GM19351 (cell line): ENCODE results near the gene TGFBI.

ENCODE experiments used
- ATAC-seq: cut with Tn5 transposase; IDR thresholded peaks from one replicate; pipeline ENCODE4 v1.9.1; 2021; ENCODE audit warnings: mild to moderate bottlenecking, moderate library complexity; ENCODE audit not compliant: unreplicated experiment

The TGFBI gene

DNA sequence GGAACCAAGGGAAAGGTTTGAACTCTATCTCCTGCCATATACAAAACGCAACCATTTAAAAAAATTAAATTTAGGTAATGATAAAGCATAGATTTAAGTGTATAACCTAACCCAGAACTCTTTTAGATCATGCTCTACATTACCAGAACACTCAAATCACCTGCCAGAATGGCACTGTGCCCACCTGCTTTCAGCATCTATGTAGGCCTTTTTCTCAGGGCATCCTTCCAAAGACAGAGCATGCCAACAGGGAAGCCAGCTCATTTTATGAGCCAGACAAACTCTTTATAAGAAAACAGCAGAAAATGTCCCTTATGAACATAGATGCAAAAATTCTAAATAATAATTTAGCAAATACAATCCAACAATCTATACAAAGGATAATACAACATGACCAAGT lies 55.9 kb downstream of the TGFBI start:
- no peak for ATAC-seq

DNA sequence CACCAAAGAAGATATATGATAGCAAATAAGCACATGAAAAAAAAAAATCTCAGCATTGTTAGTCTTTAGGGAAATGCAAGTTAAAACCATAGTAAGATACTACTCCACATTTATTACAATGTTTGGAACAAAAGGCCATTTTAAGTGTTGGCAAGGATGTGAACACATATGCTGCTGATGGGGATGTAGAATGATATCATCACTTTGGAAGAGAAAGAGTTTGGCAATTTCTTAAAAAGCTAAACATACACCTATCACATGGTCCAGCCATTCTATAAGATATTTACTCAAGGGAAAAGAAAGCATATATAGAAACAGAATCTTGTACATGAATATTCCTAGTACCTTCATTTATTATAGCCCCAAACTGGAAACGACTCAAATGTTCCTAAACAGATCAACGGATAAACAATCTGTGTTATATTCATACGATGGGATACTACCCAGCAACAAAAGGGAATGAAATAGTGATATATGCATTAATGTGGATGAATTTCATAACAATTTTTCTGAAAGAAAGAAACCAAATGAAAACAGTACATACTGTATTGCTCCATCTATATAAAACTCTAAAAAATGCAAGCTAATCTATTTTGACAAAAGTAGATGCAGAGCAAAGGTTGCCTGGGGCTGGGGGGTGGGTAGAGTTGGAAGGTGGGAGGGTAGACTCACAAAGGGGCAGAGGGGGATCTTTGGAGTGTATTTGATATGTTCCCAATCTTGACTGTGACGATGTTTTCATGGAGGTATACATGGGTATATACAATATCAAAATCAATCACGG lies 58.2 kb downstream of the TGFBI start:
- ATAC-seq: no peak

DNA sequence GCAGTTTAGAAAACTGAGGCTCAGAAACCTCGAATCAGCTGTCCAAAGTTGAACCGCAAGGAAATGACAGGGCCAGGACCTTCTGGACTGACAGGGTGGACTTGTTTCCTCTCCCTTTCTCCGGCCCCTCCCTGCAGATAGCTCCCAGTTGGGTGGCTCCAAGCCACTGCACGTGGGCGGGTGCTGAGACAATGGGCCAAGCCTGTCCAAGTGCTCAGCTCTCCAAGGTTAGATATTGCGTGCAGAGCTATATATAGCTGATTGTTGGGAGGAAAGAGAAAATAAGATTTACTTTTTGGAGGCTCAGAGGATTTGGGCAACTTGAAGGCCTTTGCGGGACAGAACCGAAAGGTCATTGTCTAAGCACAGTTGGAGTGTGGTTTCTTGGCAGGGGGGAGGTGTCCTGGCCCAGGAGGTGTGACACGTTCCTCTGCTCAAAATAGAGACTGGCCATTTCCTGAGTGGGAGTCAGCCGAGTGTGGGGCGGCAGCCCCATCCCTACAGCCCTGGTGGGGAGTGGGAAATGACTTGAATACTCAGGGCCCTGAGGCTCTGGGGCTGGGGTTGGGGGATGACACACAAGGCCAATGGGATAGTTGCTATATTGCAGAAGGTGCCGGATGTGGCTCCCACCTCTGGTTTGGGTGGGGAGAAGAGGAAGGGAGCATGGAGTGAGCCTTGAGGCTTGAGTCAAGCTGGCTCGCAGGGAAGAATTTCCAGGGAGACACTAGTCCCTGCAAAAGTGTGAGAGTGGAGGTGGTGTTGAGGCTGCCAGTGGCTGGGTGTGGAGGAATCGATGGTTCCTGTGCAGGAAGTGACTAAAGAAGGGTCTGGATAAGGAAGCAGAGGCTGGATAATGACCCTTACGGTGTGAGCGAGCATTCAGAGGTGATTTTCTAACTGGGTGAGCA lies 59.4 kb downstream of the TGFBI start:
- ATAC-seq: no peak

DNA sequence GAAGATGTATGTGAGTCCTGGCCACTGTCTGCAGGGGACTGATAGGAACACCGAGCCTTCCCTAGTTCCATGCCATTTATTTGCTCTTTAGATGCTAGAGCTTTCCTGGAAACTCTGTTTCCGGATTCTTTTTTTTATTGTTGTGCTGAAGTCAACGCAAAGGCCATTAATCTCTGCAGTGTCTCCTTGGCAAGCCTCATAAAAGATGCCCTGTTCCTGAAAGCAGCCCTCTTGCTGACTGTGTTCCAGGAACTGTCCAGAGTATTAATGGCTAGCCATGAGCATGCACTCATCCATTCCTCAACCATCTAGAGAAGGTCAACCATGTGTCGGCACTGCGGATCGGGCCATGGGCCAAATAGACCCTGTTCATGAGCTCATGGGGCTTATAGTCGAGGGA lies 61.0 kb downstream of the TGFBI start:
- no peak for ATAC-seq

DNA sequence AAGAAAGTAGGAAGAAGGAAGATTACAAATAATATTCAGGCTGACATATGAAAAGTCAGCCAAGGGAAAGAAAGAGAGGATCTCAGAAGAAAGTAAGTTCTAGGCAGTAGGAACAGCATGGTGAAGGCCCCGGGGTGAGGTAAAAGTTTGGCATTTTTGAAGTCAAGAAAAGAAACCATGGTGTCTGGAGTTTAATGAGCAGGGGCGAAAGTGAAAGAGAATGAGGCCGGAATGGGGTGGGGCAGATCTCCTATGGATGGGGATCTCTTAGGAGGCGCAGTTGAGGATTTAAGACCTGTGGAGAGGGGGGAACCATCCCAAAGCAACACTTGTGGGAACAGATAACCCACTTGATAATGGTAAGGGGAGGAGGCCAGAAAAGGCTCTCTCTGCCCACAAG lies 61.5 kb downstream of the TGFBI start:
- ATAC-seq: no peak

DNA sequence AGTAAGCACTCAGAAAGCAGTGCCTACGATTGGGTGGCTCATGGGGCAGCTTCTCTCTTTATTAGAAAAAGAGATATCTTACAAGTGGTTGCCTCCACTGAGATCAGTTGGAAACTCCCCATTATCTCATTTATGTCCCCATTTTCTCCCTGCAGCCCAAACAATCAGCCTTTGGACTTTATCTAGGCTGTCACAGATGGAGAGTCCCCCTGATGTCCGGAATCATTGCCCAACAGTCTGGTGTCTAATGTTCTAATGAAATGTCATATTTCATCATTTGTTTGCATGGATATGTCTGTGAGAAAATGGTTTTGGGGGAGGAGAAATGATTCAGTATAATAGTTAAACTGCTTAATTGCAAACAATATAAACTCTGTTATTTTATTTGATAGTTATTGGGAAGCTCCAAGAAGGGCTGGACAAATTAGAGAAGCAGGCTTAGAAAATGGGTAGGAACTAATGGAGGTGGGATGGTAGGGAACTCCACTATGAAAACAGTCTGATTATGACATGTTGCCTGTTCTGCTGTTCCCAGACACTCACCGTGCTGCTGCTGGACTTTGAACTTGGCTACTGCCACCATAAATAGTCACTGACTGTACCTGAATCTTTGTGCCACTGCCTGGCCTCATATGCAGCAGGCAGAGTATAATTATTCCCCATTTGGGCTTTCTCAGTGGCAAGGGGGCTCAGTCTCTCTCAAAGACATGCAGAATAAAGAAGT lies 65.6 kb downstream of the TGFBI start:
- no peak for ATAC-seq

DNA sequence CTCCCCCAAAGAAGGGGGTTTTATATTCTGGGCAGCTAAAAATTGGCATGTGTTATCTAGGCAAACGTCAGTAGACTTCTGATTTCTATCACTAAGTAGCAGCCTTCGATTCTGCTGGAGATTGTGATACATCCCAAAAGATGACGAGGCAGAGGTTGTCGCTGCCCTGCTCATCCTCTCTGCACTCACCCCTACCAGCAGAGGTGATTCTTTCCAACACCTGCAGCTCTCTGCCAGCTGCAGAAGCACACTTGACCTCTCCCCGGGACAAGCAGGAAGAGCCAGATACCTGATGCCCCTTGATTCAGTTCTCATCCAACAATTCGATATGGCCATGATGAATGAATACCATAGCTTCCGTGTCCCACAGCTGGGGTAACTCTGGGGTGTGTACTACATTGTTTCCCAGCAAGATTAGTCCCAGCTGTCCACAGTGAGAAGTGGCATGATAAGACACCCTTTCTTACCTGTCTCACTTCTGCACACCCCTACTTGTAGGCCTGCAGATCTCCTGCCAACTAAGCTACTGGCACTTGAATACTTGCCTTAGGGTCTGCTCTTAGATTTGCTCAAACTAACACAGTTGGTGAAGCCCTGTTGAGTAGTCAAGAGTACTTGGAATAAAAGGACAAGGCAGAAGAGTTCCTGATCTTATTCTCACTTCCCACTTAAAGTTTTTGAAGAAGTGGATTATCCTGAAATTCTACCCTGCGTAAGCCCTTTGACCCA lies 66.3 kb downstream of the TGFBI start:
- ATAC-seq: no peak

DNA sequence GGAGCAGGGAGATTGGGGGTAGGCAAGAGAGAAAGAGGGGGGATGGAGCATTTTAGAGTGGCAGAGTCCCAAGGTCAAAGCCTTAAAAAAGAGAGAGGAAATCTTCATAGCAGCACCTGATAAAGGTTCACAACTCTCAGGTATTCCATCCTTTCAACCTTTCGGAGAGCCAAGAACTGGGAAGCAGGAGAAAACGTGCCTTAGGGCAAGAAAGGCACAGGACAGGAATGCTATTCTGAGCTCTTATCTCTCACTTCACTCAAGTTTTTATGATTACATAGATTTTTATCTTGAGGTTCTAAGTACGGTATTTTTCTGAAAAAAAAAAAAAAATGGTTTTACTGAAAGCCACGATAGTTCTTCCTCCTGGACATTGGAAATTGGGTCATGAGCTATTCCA lies 69.4 kb downstream of the TGFBI start:
- ATAC-seq: no peak

DNA sequence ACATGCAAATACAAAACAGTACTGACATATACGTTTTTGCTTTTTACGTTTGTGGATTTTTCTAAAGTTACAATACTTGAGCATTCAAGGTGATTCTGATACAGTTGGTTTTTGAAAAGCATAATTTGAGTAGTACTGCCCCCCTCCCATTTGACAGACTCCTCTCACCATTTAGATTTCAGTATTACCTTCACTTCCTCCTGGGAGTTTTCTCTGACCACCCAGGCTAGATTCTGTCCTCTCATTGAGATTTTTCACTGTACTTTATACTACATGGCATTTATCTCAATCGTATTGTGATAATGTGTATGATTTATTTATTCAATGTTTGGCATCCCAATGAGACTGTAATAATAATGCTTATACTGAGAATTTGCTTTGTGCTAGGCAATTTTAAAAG lies 71.1 kb downstream of the TGFBI start:
- no peak for ATAC-seq

DNA sequence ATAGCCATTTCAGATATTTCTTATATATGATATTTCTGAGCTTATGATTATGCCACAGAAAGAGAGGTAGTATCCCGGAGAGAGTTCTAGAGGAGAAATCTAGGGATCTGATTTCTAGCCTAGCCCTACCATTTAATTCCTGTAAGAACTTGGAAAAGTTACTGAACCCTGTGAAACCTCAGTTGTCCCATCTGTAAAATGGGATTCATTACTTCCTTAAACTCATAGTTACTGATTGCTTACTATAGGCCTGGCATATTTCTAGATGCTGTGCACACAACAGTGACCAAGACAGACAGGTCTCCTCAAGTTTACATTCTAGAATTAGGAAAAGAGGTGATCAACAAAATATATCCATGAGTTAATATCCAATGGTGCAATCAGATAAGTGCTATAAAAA lies 73.1 kb downstream of the TGFBI start:
- no peak for ATAC-seq

DNA sequence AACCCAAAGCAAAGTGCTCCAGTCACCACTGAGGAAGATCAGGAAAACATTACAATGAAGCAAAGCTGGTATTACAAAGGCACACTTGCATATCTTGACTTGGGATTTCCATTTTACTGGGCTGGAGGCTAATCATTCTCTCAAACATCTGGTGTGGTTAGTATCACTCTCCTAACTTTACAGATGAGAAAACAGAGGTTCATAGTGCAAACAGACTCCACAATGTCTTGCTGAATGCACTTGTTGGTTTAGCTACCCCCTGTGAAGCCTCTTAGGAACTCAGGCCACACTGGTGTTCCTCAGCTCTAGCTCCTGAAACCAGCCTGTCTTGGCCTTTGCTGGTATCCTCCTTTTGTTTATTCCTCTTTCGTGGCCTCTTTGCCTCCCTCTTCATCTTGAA lies 74.3 kb downstream of the TGFBI start:
- no peak for ATAC-seq

DNA sequence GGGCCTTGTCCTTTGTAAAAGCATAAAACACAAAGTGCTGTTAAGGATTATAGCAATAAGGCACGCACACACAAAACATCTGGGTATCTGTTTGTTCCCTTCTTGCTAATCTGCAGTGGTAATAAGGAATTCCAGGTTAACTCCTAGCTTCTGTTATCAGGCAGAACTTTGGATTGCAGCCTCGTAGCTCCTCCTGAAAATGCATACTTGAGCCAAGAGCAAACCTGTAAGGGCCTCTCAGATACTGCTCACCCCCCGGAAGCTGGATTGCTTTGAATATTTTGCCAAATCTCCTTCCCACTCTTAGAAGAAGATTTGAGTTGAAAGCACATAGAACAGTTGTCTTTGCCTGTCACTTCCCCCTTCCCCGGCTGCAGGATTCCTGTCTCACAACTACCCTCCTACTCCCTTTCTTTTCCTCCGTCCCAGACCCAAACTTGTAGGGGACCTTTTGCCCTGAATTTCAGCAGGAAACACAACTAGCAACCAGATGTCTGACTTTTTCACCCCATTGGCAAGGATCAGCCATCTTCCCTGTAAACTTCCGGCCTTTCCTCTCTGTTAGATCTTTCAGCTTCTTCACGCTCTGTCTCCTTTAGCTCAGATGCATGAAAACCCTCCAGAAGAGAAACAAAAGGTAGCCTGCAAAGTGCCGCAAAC lies 75.6 kb downstream of the TGFBI start:
- ATAC-seq: no peak

DNA sequence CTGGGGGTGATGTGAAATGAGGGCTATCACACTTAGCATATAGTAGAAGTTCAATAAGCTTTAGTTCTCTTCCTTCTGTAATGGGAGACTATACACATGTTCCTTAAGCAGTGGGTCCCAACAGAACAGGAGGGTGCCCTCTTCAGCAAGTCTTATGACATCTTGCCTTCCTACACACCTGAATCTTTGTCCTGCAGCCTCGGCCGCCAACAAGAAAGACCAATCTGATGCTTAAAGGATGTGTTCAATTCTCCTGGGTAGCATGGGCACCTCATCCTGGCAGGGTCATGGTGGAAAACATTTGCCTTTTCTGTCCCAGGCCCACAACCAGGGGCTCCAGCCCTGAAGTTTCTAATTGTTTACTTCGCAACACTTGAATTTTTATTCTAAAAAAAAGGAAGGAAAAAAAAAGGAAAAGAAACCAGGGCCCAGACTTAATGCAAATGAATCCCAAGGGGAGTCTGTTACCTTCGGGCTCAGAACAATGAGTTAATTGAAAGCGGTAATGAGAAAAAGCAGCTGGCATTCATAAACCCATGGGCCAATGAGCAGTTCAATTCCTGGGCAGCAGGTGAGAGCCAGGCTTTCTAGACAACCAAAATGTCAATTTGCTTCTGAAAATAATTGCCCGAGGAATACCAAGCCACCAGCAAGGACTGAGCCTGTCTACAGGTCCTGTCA lies 77.7 kb downstream of the TGFBI start:
- ATAC-seq: no peak

DNA sequence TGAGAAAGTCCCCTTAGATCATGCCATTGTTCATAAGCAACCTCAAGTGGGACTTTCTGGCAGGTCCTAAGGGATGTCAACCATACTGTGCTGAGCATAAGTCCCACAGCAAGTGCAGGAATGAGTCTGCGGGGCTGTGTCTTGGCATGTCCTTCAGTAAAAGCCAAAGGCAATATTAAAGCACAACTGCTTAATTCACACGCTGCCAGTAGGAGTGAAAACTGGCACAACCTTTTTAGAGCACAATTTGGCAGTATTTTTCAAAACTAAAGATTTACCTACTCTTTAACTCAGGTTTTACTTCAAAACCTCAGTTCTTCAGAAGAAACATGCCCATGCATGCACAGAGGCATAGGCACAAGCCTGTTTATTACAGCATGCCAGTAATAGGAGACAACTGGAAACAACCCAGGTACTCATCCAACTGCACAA lies 79.4 kb downstream of the TGFBI start:
- no peak for ATAC-seq

DNA sequence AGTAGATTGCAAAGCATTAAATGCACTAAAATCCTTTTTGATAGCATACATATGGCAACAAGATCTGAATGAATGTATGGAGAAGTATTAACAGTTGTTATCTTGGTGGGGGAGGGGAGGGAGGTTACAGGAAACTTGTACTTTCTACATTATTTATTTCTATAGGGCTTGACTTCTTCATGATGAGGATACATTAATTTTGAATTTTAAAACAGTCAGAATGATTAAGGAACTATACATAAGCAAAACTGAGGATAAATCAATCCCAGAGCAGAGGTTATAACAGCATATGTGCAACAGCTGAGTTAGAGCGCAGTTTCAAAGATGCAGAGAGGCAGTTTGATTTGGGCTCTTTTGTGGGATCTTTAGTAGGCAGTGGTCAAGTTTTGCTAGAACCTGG lies 80.0 kb downstream of the TGFBI start:
- no peak for ATAC-seq

DNA sequence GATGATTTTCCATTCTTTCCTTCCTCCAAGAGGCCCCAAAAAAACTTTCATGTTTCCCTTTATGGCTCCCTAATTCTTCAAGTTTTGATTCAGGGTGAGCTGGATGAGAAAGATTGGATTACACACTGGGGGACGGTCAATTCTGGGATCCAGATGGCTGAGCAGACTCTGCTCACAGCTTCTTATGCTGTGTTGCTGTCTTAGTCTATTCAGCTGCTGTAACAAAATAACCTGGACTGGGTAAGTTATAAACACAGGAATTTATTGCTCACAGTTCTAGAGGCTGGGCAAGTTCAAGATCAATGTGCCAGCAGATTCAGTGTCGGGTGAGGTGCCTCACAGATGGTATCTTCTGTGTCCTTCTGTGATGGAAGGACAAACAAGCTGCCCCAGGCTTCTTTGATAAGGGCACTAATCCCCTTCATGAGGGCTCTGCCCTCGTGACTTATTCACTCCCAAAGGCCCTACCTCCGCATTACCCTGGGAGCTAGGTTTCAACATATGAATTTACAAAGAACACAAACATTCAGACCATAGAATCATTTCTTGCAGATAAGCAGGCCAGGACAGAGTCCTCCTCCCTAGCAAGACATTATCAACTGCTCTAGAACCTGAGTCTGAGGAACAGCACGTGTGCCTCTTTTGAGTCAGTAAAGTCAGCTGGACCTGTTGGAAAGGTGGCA lies 80.8 kb downstream of the TGFBI start:
- ATAC-seq: no peak
